Nucleus accumbens (tissue), 56 donors: ENCODE data around the gene KSR2.
"Not testable (repeated sequence)": the region's sequence is repeated elsewhere in the genome, so short reads cannot be mapped to it uniquely, and the experiment has no call there.

ENCODE experiments used
- DNase-seq, 56 donors: peaks; one replicate each; lab custom pipeline; 2025; lab: John Stamatoyannopoulos, UW

KSR2 gene

GRCh38 chr12:117662620-117663395 lies 306.0 kb downstream of the KSR2 start:
- DNase-seq = peak in 6 of 56 donors; percentile 1 to 27 (median 5)

DNA sequence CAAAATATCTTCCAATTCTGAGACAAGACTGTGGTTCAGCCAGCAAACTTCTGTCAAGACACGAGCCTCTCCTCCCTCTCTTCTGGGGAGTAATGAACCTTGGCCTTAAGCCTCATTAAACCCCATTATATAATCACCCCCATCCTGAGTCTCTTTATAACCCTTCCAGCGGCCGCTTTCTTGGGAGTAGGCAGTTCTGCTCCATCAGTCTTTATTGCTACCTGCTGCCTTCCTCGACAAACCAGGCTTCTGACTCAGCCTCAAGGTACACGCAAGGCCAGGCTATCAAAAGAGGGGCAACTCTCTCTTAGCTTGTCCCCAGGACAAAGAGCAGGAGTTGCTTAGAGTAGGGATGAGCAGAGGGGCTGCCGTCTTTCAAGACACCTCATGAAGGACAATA lies 306.6 kb downstream of the KSR2 start:
- no peak for DNase-seq

GRCh38 chr12:117661471-117661870 lies 307.3 kb downstream of the KSR2 start:
- DNase-seq = no peak

- DNase-seq = no peak
Observed at GRCh38 chr12:117660896-117661295, 307.9 kb downstream of the KSR2 start.

DNA sequence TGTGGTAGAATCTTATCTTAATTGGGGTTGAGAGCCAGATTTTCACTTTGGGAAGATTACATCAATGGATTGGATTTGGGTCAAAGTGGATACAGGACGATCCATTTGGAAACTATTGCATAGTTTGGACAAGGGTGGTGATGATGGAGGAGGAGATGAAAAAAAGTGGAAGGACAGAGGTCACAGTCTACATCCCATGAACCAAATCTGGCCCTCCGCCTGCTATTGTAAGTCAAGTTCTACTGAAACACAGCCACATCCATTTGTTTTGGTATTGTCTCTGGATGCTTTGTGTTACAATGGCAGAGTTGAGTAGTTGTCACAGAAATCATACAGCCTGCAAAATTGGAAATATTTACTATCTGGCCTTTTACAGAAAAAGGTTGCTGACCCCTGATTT lies 310.6 kb downstream of the KSR2 start:
- DNase-seq = no peak

DNA sequence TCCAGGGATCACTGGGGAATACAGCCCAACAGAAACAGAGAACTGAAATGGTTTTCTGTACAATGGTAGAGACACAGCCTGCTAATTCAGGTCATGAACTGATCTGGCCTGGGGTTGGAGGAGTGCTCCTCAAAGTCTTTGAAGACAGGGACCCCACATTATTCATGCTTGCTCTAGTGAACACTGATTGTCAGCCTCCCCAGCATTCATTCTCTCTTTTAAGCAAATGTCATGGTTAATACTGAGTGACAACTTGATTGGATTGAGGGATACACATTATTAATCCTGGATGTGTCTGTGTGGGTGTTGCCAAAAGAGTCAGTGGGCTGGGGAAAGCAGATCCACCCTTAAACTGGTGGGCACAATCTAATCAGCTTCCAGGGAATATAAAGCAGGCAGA lies 319.0 kb downstream of the KSR2 start:
- DNase-seq = peak in 3 of 56 donors; percentile 3 to 10 (median 5)

GRCh38 chr12:117646520-117646919 lies 322.3 kb downstream of the KSR2 start:
- DNase-seq = no peak

GRCh38 chr12:117645473-117645872 lies 323.3 kb downstream of the KSR2 start:
- no peak for DNase-seq

DNA sequence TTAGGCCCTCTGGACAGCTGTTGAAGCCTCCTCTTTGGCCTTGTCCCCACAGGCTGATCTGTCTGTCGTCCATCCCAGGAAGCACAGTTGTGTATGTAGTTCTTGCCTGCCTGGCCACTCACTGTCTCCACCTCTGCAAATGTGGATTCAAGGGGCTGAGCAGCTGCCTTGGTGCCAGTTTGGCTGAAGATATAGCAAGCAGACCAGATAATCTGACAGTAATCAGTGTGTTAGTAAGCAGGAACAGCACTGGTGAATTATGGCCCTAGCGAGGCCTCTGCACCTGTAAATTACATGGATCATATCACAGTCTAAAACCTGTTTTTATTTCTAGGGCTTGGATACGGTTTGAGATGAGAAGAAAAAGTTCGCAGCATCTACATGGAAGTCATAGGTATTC lies 324.8 kb downstream of the KSR2 start:
- DNase-seq = no peak

- no peak for DNase-seq
Observed at GRCh38 chr12:117641885-117642284, 326.9 kb downstream of the KSR2 start.

GRCh38 chr12:117640511-117640910 lies 328.3 kb downstream of the KSR2 start:
- no peak for DNase-seq

- no peak for DNase-seq
Observed at GRCh38 chr12:117629454-117629853, 339.3 kb downstream of the KSR2 start.

DNA sequence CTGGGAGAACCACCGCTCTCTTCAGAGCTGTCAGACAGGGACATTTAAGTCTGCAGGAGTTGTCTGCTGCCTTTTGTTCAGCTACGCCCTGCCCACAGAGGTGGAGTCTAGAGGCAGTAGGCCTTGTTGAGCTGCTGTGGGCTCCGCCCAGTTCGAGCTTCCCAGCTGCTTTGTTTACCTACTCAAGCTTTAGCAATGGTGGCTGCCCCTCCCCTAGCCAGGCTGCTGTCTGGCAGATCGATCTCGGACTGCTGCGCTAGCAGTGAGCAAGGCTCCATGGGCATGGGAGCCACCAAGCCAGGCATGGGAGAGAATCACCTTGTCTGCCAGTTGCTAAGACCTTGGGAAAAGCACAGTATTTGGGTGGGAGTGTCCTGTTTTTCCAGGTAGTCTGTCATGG lies 340.1 kb downstream of the KSR2 start:
- DNase-seq = not testable (repeated sequence)

DNA sequence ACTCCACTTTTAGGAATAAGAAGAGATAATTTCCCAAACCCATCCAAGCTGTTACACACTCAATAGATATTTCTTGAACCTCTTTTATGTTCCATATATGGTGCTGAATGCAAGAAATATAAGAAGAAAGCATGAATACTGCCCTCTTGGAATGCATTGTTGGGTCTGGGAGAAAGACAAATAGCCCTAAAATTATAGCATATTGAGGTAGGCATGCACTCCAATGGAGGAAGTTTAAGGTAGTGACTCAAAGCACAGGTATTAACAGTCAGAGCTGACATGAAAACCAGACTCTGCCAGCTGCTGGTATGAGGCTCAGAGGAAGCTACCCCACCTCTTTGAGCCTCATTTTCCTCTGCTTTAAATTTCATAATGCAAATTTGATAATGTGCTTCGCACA lies 346.0 kb downstream of the KSR2 start:
- DNase-seq = no peak

- no peak for DNase-seq
Observed at GRCh38 chr12:117622087-117622486, 346.7 kb downstream of the KSR2 start.

GRCh38 chr12:117607778-117608177 lies 361.0 kb downstream of the KSR2 start:
- DNase-seq = no peak

DNA sequence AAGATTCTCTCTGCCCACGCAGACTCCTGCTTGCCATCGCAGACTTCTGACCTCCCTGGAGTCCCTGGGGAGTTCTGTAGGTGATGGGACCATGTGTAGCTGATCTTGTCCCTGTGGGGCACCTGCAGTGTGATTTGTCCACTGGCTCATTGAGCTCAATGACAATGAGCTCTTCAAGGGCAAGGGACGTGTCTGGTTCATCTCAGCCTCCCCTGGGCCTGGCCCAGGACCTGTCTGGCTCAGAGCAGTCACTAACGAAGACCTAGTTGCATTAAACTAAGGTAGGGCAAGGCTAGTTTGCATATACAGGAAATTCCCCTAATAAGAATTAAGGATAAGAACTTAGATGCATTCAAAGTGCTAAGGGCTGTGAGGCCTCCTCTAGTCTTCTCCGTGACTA lies 361.8 kb downstream of the KSR2 start:
- DNase-seq = no peak

- DNase-seq = no peak
Observed at GRCh38 chr12:117606024-117606423, 362.8 kb downstream of the KSR2 start.

GRCh38 chr12:117603316-117604113 lies 365.3 kb downstream of the KSR2 start:
- no peak for DNase-seq

GRCh38 chr12:117599849-117600248 lies 368.9 kb downstream of the KSR2 start:
- no peak for DNase-seq

GRCh38 chr12:117596968-117597367 lies 371.8 kb downstream of the KSR2 start:
- DNase-seq = no peak

DNA sequence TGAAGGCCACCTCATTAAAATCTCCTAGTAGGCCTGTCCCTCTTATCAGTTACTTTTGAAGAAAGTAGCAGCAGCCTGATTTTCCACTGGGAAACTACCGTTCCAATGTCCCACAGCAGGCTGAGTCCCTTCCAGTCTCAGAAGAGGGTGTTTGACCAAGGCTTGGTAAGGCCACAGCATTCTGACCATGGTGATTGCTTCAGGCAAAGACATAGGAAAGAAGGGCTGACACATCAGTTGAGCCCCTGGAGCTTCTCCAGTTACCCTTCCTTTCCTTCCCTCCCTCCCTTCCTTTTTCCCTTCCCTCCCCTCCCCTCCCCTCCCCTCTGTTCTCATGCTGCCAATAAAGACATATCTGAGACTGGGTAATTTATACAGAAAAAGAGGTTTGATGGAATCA lies 373.0 kb downstream of the KSR2 start:
- DNase-seq = no peak
